Ovary (tissue), 3 donors: ENCODE results near the gene ENAH.

Source experiments
- CTCF ChIP-seq, 3 donors: fragments of 450-650 bp in 2 of 3; fragments of 200-600 bp in 1 of 3; IDR thresholded peaks; one replicate each; pipeline versions ENCODE4 v1.5.1 to v1.8.0; 2016 to 2022; ENCODE audit warnings: antibody characterized with exemption in 3 of 3, mild to moderate bottlenecking in 1 of 3
- POLR2A ChIP-seq: fragments of 450-650 bp; IDR thresholded peaks from one replicate; pipeline ENCODE4 v1.6.1; 2017; ENCODE audit warnings: antibody characterized with exemption, mild to moderate bottlenecking, moderate library complexity
- donor health status: DM: no; HTN: no; CAD: no.

GRCh38 chr1:225498549-225499136 is 154.3 kb downstream of the ENAH start:
- TF ChIP-seq CTCF (IDR thresholded peaks at IDR 0.05) = no peak
- TF ChIP-seq POLR2A = no peak
